ENCODE results near the gene PRDM15.
A peak's percentile ranks its signal among the peaks of the same experiment; 100 is the strongest.

The PRDM15 gene

GRCh38 chr21:41887667-41888066 lies 8.5 kb upstream of the PRDM15 start:
- Mint-ChIP-seq H3K36me3 (ENCODE audit: low read depth) (no peaks in the 10 kb centered on the region), H3K27ac (no peak overlapping the region), H3K4me3 (no peak overlapping the region), H3K27me3 (ENCODE audit: low read depth) (no peaks in the 10 kb centered on the region), H3K9me3 (no peaks in the 10 kb centered on the region), H3K4me1 (peaks cover 6% of the 10 kb centered on the region)
- TF ChIP-seq CTCF (IDR thresholded peaks at IDR 0.05; ENCODE audit: unreplicated experiment in 3 of 3): no peak

- no peaks in the 10 kb centered on the region for H3K27me3 Mint-ChIP-seq (ENCODE audit: low read depth)
- no peak for TF ChIP-seq CTCF (IDR thresholded peaks at IDR 0.05; ENCODE audit: unreplicated experiment in 3 of 3)
These were observed 7.2 kb upstream of the PRDM15 start for GRCh38 chr21:41886328-41886727.

GRCh38 chr21:41885341-41886024 lies 6.3 kb upstream of the PRDM15 start:
- Mint-ChIP-seq H3K27me3 (ENCODE audit: low read depth) (no peaks in the 10 kb centered on the region), H3K4me1 (peaks cover 6% of the 10 kb centered on the region), H3K27ac (peak overlapping the region in 2 of 3 experiments; percentile 13 to 36), H3K36me3 (ENCODE audit: low read depth) (no peaks in the 10 kb centered on the region), H3K9me3 (no peaks in the 10 kb centered on the region), H3K4me3 (no peak overlapping the region)
- TF ChIP-seq CTCF (IDR thresholded peaks at IDR 0.05; ENCODE audit: unreplicated experiment in 3 of 3): no peak

More at GRCh38 chr21:41886328-41886727, 7.2 kb upstream of the PRDM15 start:
- no peaks in the 10 kb centered on the region for H3K9me3 Mint-ChIP-seq
- H3K4me3 Mint-ChIP-seq: no peak overlapping the region
- H3K4me1 Mint-ChIP-seq: peaks cover 6% of the 10 kb centered on the region
- no peaks in the 10 kb centered on the region for H3K36me3 Mint-ChIP-seq (ENCODE audit: low read depth)
- no peak overlapping the region for H3K27ac Mint-ChIP-seq

GRCh38 chr21:41884501-41885030 lies 5.4 kb upstream of the PRDM15 start:
- H3K9me3 Mint-ChIP-seq: no peaks in the 10 kb centered on the region
- H3K4me3 Mint-ChIP-seq: no peak overlapping the region
- no peak overlapping the region for H3K27ac Mint-ChIP-seq
- TF ChIP-seq CTCF (IDR thresholded peaks at IDR 0.05; ENCODE audit: unreplicated experiment in 3 of 3): no peak
- H3K27me3 Mint-ChIP-seq (ENCODE audit: low read depth): no peaks in the 10 kb centered on the region
- H3K4me1 Mint-ChIP-seq: peaks cover 6% of the 10 kb centered on the region
- no peaks in the 10 kb centered on the region for H3K36me3 Mint-ChIP-seq (ENCODE audit: low read depth)

GRCh38 chr21:41883582-41883981 lies 4.4 kb upstream of the PRDM15 start:
- TF ChIP-seq CTCF (IDR thresholded peaks at IDR 0.05; ENCODE audit: unreplicated experiment in 3 of 3): no peak
- Mint-ChIP-seq H3K27ac (no peak overlapping the region), H3K27me3 (ENCODE audit: low read depth) (no peaks in the 10 kb centered on the region), H3K9me3 (no peaks in the 10 kb centered on the region), H3K4me1 (peaks cover 6% of the 10 kb centered on the region), H3K36me3 (ENCODE audit: low read depth) (no peaks in the 10 kb centered on the region), H3K4me3 (no peak overlapping the region)

GRCh38 chr21:41881051-41881450 lies 1.9 kb upstream of the PRDM15 start:
- Mint-ChIP-seq H3K27me3 (ENCODE audit: low read depth) (no peaks in the 10 kb centered on the region), H3K4me3 (peak overlapping the region; percentile 75 to 98 (median 77)), H3K27ac (peak overlapping the region; percentile 64 to 89 (median 86)), H3K36me3 (ENCODE audit: low read depth) (no peaks in the 10 kb centered on the region), H3K4me1 (peaks cover 16% of the 10 kb centered on the region), H3K9me3 (no peaks in the 10 kb centered on the region)
- no peak for TF ChIP-seq CTCF (IDR thresholded peaks at IDR 0.05; ENCODE audit: unreplicated experiment in 3 of 3)

All from nephron (organoid).